ENCODE measurements around the gene DHX35.

DNA sequence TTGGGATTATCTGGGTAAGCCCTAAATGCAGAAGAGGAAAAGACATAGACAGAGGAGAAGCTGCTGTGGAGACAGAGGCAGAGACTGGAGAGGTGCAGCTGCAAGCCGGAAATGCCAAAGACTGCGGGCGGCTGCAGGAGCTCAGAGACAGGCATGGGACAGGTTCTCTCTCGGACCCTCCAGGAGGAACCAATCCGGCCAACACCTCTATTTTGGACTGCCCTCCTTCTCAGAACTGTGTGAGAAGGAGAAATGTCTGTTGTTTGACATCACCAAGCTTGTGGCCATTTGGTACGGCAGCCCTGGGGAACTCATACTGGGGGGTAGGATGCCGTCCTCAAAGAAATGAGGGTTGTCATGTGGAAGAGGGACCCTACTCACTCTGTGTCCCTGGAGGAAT is 95.0 kb downstream of the DHX35 start:
- no peak for TF ChIP-seq CTCF (IDR thresholded peaks at IDR 0.05)
- no peak for TF ChIP-seq POLR2A (IDR thresholded peaks at IDR 0.05)
- no peak for TF ChIP-seq EP300 (IDR thresholded peaks at IDR 0.05; ENCODE audit: low read depth)
